ENCODE data around the gene DCT.

GRCh38 chr13:94462670-94463069 lies 16.8 kb downstream of the DCT start:
- TF ChIP-seq CTCF (conservative IDR thresholded peaks at IDR 0.05) (no peak), EZH2 (IDR thresholded peaks at IDR 0.05; ENCODE audit: low read depth) (no peak)
